Neutrophil (primary cell): ENCODE measurements around the gene NOX4.

ENCODE experiments used
- H3K27ac ChIP-seq: fragments of 200-600 bp; sonication (generic); 2 replicates; pipeline ENCODE4 v1.5.1; 2016; ENCODE audit warnings: mild to moderate bottlenecking, moderate library complexity
- H3K27me3 ChIP-seq: fragments of 200-600 bp; sonication (generic); 2 replicates; pipeline ENCODE4 v1.6.0; 2016; ENCODE audit warnings: mild to moderate bottlenecking
- H3K36me3 ChIP-seq: fragments of 200-600 bp; sonication (generic); 2 replicates; pipeline ENCODE4 v1.5.1; 2017
- H3K4me1 ChIP-seq, 2 experiments: fragments of 200-600 bp in 1 of 2; sonication (generic) in 1 of 2; 1 replicate in 1 of 2; 2 replicates in 1 of 2; pipeline versions ENCODE4 v1.5.1 to v1.6.1; 2013 to 2016; ENCODE audit warnings: low read depth in 1 of 2, low read length in 1 of 2, mild to moderate bottlenecking in 1 of 2, moderate library complexity in 1 of 2; ENCODE audit not compliant: control insufficient read depth in 1 of 2, insufficient read depth in 1 of 2
- H3K4me3 ChIP-seq, 2 experiments: fragments of 200-600 bp in 1 of 2; sonication (generic) in 1 of 2; 1 replicate in 1 of 2; 2 replicates in 1 of 2; pipeline ENCODE4 v1.5.1; 2013 to 2016; ENCODE audit warnings: low read depth in 1 of 2, low read length in 1 of 2, mild to moderate bottlenecking in 1 of 2, moderate library complexity in 1 of 2
- H3K9me3 ChIP-seq: fragments of 200-600 bp; sonication (generic); 2 replicates; pipeline ENCODE4 v1.5.1; 2016
- TF ChIP-seq, protein P1 (sequence below): fragments of 200-600 bp; sonication (generic); IDR thresholded peaks from 2 replicates; pipeline ENCODE4 v1.5.1; 2016; ENCODE audit warnings: antibody characterized with exemption

Gene NOX4

DNA sequence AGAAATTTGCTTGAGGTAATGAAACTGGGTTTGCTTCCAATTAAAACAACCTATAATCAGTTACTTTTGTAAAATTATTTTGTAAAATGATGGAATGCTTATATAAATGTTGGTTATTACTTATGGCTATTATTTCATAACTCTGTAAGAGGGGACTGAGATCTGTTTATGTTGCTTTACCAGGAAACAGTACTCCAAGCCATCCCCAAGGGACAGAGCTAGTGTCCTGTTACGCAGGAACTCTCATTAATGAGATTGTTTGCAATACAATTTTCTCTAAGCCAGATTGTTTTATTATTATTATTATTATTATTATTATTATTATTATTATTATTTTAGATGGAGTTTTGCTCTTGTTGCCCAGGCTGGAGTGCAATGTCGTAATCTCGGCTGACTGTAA lies 2.3 kb upstream of the NOX4 start:
- no peaks in the 10 kb centered on the region for H3K9me3 ChIP-seq
- H3K27ac ChIP-seq = no peak overlapping the region
- no peaks in the 10 kb centered on the region for H3K4me1 ChIP-seq
- H3K36me3 ChIP-seq = no peaks in the 10 kb centered on the region
- H3K27me3 ChIP-seq = peaks cover 29% of the 10 kb centered on the region
- TF ChIP-seq, protein P1, sequence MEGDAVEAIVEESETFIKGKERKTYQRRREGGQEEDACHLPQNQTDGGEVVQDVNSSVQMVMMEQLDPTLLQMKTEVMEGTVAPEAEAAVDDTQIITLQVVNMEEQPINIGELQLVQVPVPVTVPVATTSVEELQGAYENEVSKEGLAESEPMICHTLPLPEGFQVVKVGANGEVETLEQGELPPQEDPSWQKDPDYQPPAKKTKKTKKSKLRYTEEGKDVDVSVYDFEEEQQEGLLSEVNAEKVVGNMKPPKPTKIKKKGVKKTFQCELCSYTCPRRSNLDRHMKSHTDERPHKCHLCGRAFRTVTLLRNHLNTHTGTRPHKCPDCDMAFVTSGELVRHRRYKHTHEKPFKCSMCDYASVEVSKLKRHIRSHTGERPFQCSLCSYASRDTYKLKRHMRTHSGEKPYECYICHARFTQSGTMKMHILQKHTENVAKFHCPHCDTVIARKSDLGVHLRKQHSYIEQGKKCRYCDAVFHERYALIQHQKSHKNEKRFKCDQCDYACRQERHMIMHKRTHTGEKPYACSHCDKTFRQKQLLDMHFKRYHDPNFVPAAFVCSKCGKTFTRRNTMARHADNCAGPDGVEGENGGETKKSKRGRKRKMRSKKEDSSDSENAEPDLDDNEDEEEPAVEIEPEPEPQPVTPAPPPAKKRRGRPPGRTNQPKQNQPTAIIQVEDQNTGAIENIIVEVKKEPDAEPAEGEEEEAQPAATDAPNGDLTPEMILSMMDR = no peak
- no peak overlapping the region for H3K4me3 ChIP-seq

DNA sequence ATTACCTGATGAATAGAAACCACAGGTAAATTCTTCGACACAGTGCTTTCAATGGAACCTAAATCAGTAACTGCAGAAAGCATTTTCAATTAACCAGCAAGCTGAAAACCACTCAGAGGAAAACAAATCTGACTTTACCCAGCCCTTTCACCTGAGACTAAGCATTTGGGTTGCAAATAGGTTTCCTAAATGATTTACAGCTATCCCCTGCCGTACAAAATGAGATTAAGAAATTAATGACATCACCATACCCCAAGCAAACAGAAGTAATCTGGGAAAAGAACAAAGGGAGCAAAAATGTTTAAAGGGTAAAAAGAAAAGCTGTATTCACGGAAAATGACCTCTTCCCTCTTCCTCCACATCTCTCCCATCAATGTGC lies 584 bp downstream of the NOX4 start:
- peaks cover 29% of the 10 kb centered on the region for H3K27me3 ChIP-seq
- no peak overlapping the region for H3K27ac ChIP-seq
- no peak overlapping the region for H3K4me3 ChIP-seq
- no peaks in the 10 kb centered on the region for H3K36me3 ChIP-seq
- H3K9me3 ChIP-seq = no peaks in the 10 kb centered on the region
- H3K4me1 ChIP-seq = no peaks in the 10 kb centered on the region
- TF ChIP-seq, protein P1 = no peak

DNA sequence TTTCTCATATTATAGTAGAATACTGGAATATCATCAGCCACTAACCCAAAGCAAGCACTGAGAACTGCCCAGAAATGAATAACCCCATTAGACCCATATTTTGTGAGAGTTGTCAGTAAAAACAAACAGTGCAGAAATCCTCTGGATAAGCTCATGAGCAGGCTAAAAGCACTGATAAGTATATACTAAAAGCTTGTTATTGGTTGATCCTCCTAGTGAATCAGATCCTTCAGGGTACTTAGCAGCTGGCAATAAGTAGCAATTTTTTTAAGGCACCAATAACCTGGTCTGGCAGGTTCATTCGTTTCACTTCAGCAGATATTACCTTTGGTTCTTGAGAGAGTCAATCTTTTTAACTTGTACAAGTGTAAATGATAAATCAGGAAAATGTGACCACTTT lies 1.2 kb downstream of the NOX4 start:
- Histone ChIP-seq H3K27me3 (peaks cover 29% of the 10 kb centered on the region), H3K4me1 (no peaks in the 10 kb centered on the region), H3K4me3 (no peak overlapping the region), H3K36me3 (no peaks in the 10 kb centered on the region), H3K27ac (no peak overlapping the region), H3K9me3 (no peaks in the 10 kb centered on the region)
- TF ChIP-seq, protein P1 = no peak

DNA sequence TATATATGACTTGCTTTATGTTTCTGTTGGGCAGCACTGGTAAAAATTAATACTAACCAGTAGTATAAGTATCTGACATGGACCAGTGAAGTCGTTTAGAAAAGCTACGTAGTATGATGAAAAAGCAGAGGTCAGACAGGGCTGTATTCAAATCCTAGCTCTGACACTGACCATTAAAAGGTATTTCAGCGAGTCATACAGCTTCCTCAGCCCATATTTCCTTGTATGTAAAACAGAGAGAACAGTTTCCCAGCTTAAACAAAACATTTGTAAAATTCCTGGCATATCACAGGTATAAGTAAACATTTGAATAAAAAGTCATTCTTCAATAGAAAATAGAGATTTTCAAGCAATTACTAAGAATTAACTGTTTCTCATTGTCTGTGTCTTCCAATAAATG lies 4.2 kb downstream of the NOX4 start:
- Histone ChIP-seq H3K4me3 (no peak overlapping the region), H3K4me1 (no peaks in the 10 kb centered on the region), H3K36me3 (no peaks in the 10 kb centered on the region), H3K9me3 (no peaks in the 10 kb centered on the region), H3K27me3 (peaks cover 23% of the 10 kb centered on the region), H3K27ac (no peak overlapping the region)
- TF ChIP-seq, protein P1 = no peak

DNA sequence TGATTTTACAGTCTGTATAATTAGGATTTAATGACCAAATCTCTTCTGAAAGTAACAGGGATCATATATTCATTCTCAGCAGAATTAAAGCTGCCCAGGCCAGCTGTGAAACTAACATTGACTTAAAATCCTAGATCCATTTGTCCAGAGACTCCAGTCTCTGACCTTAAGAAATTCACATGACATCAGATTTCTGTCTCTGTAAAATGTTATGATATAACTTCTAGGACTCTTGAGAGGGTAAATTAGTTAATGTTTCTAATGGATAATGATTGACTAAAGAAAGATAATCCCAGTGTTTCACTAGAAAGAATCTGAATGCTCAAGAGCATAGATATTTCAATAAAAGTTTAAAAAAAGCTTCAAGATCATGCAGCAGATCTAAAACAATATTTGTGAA lies 6.3 kb downstream of the NOX4 start:
- no peaks in the 10 kb centered on the region for H3K36me3 ChIP-seq
- H3K9me3 ChIP-seq = no peaks in the 10 kb centered on the region
- H3K27ac ChIP-seq = no peak overlapping the region
- peaks cover 2% of the 10 kb centered on the region for H3K27me3 ChIP-seq
- H3K4me1 ChIP-seq = no peaks in the 10 kb centered on the region
- H3K4me3 ChIP-seq = no peak overlapping the region
- TF ChIP-seq, protein P1 = no peak

DNA sequence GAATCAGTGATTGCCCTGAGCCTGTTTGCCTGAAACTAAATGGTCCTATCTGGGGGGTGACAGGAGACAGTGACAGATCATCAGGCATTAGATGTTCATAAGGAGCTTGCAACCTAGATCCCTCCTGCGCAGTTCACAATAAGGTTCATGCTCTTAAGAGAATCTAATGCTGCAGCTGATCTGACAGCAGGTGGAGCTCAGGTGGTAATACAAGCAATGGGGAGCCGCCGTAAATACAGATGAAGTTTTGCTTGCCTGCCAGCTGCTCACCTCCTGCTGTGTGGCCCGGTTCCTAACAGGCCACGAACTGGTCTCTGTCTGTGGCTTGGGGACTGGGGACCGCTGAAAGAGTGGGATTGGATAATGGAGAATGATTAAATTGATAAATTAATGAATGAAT lies 14.0 kb downstream of the NOX4 start:
- no peak overlapping the region for H3K4me3 ChIP-seq
- no peaks in the 10 kb centered on the region for H3K36me3 ChIP-seq
- no peaks in the 10 kb centered on the region for H3K27me3 ChIP-seq
- no peaks in the 10 kb centered on the region for H3K4me1 ChIP-seq
- TF ChIP-seq, protein P1 = no peak
- no peak overlapping the region for H3K27ac ChIP-seq
- no peaks in the 10 kb centered on the region for H3K9me3 ChIP-seq
